Measurements from ENCODE around the gene JMJD1C. TPM values are rescaled to one million over a fixed set of nuclear protein-coding genes. Genes with fewer than 3 reads are reported as not detected.

Gene JMJD1C
- total and polyA plus RNA-seq, 10 of the 15 experiments (the other 5 are each of a cell fraction or from before 2014, with no cell fraction given), result 31.2 to 83.3 (median 49.5) TPM

- H3K79me2 ChIP-seq (ENCODE audit: control insufficient read depth, insufficient read depth, low read length), result peaks cover 52% of the 10 kb centered on the region
- no peak overlapping the region for H3K27ac ChIP-seq (ENCODE audit: control insufficient read depth, insufficient read depth)
- intact Hi-C loops (cut with micrococcal nuclease; ENCODE audit: unreplicated experiment), result no loop called here
- no peak overlapping the region for H3K4me3 ChIP-seq
- H3K9ac ChIP-seq (ENCODE audit: control insufficient read depth, insufficient read depth, low read length), result no peak overlapping the region
- FAIRE-seq (no peak), DNase-seq (ENCODE audit: low read depth, low spot score) (no peak), ATAC-seq (no peak)
- ChIA-PET CTCF (interaction anchor here (0.7 to 4.3 kb wide), 13 partner anchors 10 to 709 kb away, joined by 3 to 57 read pairs (median 5); partner anchors contain the start of gene NRBF2), SMC1A (ENCODE audit: uncharacterized antibody, unreplicated experiment) (interaction anchor here (0.9 to 4.8 kb wide), 14 partner anchors 11 to 574 kb away, joined by 3 to 40 read pairs (median 4); partner anchors contain the start of gene NRBF2), RAD21 (ENCODE audit: unreplicated experiment) (interaction anchor here (1.0 to 4.1 kb wide), 5 partner anchors 10 to 689 kb away, joined by 3 to 24 read pairs (median 6); no protein-coding TSS in a partner anchor), POLR2A (interaction anchor here (0.5 to 3.3 kb wide), 2 partner anchors 11 to 229 kb away, joined by 7 to 15 read pairs; no protein-coding TSS in a partner anchor)
- in situ Hi-C loops (cut with MboI), result no loop called here
- no peaks in the 10 kb centered on the region for H3K9me3 ChIP-seq (replicated peaks; ENCODE audit: control insufficient read depth, insufficient read depth, low read length)
- H3K4me1 ChIP-seq (ENCODE audit: control insufficient read depth, insufficient read depth, low read length), result no peaks in the 10 kb centered on the region; the same call in 1 of the 2 replicates
- BruUV-seq (replicated peaks), result no TSS peak
- no peaks in the 10 kb centered on the region for H4K20me1 ChIP-seq (ENCODE audit: control insufficient read depth, insufficient read depth)
- H3K4me2 ChIP-seq (ENCODE audit: control insufficient read depth, insufficient read depth), result 0 out of 2 replicates have a peak overlapping the region, but pooled peaks have one; percentile 48
- H2AFZ ChIP-seq (ENCODE audit: control insufficient read depth, low read depth, low read length), result no peak overlapping the region
- peaks cover 0 to 9% of the 10 kb centered on the region in 2 experiments for H3K36me3 ChIP-seq (ENCODE audit: control insufficient read depth in 2 of 2, insufficient read depth in 2 of 2, low read length in 1 of 2)
- H3K27me3 ChIP-seq (replicated peaks in 1 of 2; ENCODE audit: control insufficient read depth in 2 of 2, insufficient read depth in 2 of 2, low read length in 1 of 2), result no peaks in the 10 kb centered on the region
- TF ChIP-seq POLR2AphosphoS5 (IDR thresholded peaks at IDR 0.05; ENCODE audit: low read length) (no peak), HSF1 (IDR thresholded peaks at IDR 0.05; ENCODE audit: low read depth, low read length) (no peak), CHD2 (IDR thresholded peaks at IDR 0.05; ENCODE audit: borderline replicate concordance, low read depth, low read length) (no peak), CTCF (IDR thresholded peaks at IDR 0.05 in 2 of 3, conservative IDR thresholded peaks at IDR 0.05 in 1 of 3; ENCODE audit: control insufficient read depth in 2 of 3, extremely low read depth in 1 of 3, insufficient read depth in 1 of 3, low read depth in 3 of 3, low read length in 3 of 3) (no peak), HDGF (IDR thresholded peaks at IDR 0.05) (no peak), CUX1 (IDR thresholded peaks at IDR 0.05; ENCODE audit: insufficient replicate concordance, low read depth, low read length) (no peak), CHD4 (IDR thresholded peaks at IDR 0.05) (no peak), ZBTB33 (IDR thresholded peaks at IDR 0.05) (no peak), SMAD5 (IDR thresholded peaks at IDR 0.05; ENCODE audit: low read depth) (no peak), NR2C2 (IDR thresholded peaks at IDR 0.05; ENCODE audit: borderline replicate concordance, control insufficient read depth, insufficient read length, low read depth) (no peak), TCF12 (IDR thresholded peaks at IDR 0.05; ENCODE audit: low read depth, low read length) (no peak), HCFC1 (IDR thresholded peaks at IDR 0.05; ENCODE audit: low read length) (no peak), STAT1 (conservative IDR thresholded peaks at IDR 0.05) (no peak), MXI1 (IDR thresholded peaks at IDR 0.05; ENCODE audit: low read depth, low read length) (no peak), TARDBP (IDR thresholded peaks at IDR 0.05; ENCODE audit: borderline replicate concordance) (no peak)
Observed at GRCh38 chr10:63146503-63146902, 319.3 kb downstream of the JMJD1C start.

Data from GM12878 (cell line).